Measurements from ENCODE around the gene UNC80.

UNC80 gene

GRCh38 chr2:209998596-209998995 is 227.0 kb downstream of the UNC80 start:
- no peak for TF ChIP-seq JUND (IDR thresholded peaks at IDR 0.05; ENCODE audit: low read depth)
- no peak for DNase-seq (ENCODE audit: low read depth in 1 of 2, low spot score in 1 of 2)
- in situ Hi-C loops (cut with HindIII; ENCODE audit: low pct_unique_long_range_greater_than_20kb, low sequenced_read_pairs), result no loop called here

- TF ChIP-seq JUND (IDR thresholded peaks at IDR 0.05; ENCODE audit: low read depth), result no peak
- in situ Hi-C loops (cut with HindIII; ENCODE audit: low pct_unique_long_range_greater_than_20kb, low sequenced_read_pairs), result no loop called here
- no peak for DNase-seq (ENCODE audit: low read depth in 1 of 2, low spot score in 1 of 2)
Measured at GRCh38 chr2:210000464-210001324, 229.1 kb downstream of the UNC80 start.

GRCh38 chr2:210002158-210003157 is 230.8 kb downstream of the UNC80 start, which contains the start of gene RPE:
TSS of gene RPE (plus strand) at chr2:210002638. CDS start at chr2:210002662, 24 bp downstream.
- in situ Hi-C loops (cut with HindIII; ENCODE audit: low pct_unique_long_range_greater_than_20kb, low sequenced_read_pairs), result no loop called here
- TF ChIP-seq JUND (IDR thresholded peaks at IDR 0.05; ENCODE audit: low read depth), result no peak
- DNase-seq (ENCODE audit: low read depth in 1 of 2, low spot score in 1 of 2), result peak; percentile 60 to 93

GRCh38 chr2:210003359-210003758 is 231.7 kb downstream of the UNC80 start:
- no peak for DNase-seq (ENCODE audit: low read depth in 1 of 2, low spot score in 1 of 2)
- no peak for TF ChIP-seq JUND (IDR thresholded peaks at IDR 0.05; ENCODE audit: low read depth)
- in situ Hi-C loops (cut with HindIII; ENCODE audit: low pct_unique_long_range_greater_than_20kb, low sequenced_read_pairs), result no loop called here

GRCh38 chr2:210004881-210005280 is 233.2 kb downstream of the UNC80 start:
- no peak for DNase-seq (ENCODE audit: low read depth in 1 of 2, low spot score in 1 of 2)
- no peak for TF ChIP-seq JUND (IDR thresholded peaks at IDR 0.05; ENCODE audit: low read depth)
- in situ Hi-C loops (cut with HindIII; ENCODE audit: low pct_unique_long_range_greater_than_20kb, low sequenced_read_pairs), result no loop called here

GRCh38 chr2:210007895-210008294 is 236.3 kb downstream of the UNC80 start:
- TF ChIP-seq JUND (IDR thresholded peaks at IDR 0.05; ENCODE audit: low read depth), result no peak
- no peak for DNase-seq (ENCODE audit: low read depth in 1 of 2, low spot score in 1 of 2)
- in situ Hi-C loops (cut with HindIII; ENCODE audit: low pct_unique_long_range_greater_than_20kb, low sequenced_read_pairs), result no loop called here

- no peak for DNase-seq (ENCODE audit: low read depth in 1 of 2, low spot score in 1 of 2)
- in situ Hi-C loops (cut with HindIII; ENCODE audit: low pct_unique_long_range_greater_than_20kb, low sequenced_read_pairs), result no loop called here
- no peak for TF ChIP-seq JUND (IDR thresholded peaks at IDR 0.05; ENCODE audit: low read depth)
Measured at GRCh38 chr2:210009126-210009525, 237.5 kb downstream of the UNC80 start.

- DNase-seq (ENCODE audit: low read depth in 1 of 2, low spot score in 1 of 2), result no peak
- in situ Hi-C loops (cut with HindIII; ENCODE audit: low pct_unique_long_range_greater_than_20kb, low sequenced_read_pairs), result no loop called here
- no peak for TF ChIP-seq JUND (IDR thresholded peaks at IDR 0.05; ENCODE audit: low read depth)
Measured at GRCh38 chr2:210009896-210010295, 238.3 kb downstream of the UNC80 start.

GRCh38 chr2:210020138-210020537 is 248.5 kb downstream of the UNC80 start:
- no peak for DNase-seq (ENCODE audit: low read depth in 1 of 2, low spot score in 1 of 2)
- TF ChIP-seq JUND (IDR thresholded peaks at IDR 0.05; ENCODE audit: low read depth), result no peak
- in situ Hi-C loops (cut with HindIII; ENCODE audit: low pct_unique_long_range_greater_than_20kb, low sequenced_read_pairs), result no loop called here

GRCh38 chr2:210022824-210023223 is 251.2 kb downstream of the UNC80 start:
- in situ Hi-C loops (cut with HindIII; ENCODE audit: low pct_unique_long_range_greater_than_20kb, low sequenced_read_pairs), result no loop called here
- no peak for DNase-seq (ENCODE audit: low read depth in 1 of 2, low spot score in 1 of 2)
- no peak for TF ChIP-seq JUND (IDR thresholded peaks at IDR 0.05; ENCODE audit: low read depth)

- no peak for TF ChIP-seq JUND (IDR thresholded peaks at IDR 0.05; ENCODE audit: low read depth)
- DNase-seq (ENCODE audit: low read depth in 1 of 2, low spot score in 1 of 2), result no peak
- in situ Hi-C loops (cut with HindIII; ENCODE audit: low pct_unique_long_range_greater_than_20kb, low sequenced_read_pairs), result no loop called here
Measured at GRCh38 chr2:210027608-210028007, 256.0 kb downstream of the UNC80 start.

- TF ChIP-seq JUND (IDR thresholded peaks at IDR 0.05; ENCODE audit: low read depth), result no peak
- in situ Hi-C loops (cut with HindIII; ENCODE audit: low pct_unique_long_range_greater_than_20kb, low sequenced_read_pairs), result no loop called here
- DNase-seq (ENCODE audit: low read depth in 1 of 2, low spot score in 1 of 2), result no peak
Measured at GRCh38 chr2:210028178-210028577, 256.5 kb downstream of the UNC80 start.

Measured in T47D (cell line).